Activated CD4-positive, alpha-beta T cell treated with anti-CD3 and anti-CD28 coated beads, Interleukin-2, Interleukin-4, amounts not matched to agents 100 ng/mL and 50 ng/mL, durations not matched to agents 16 hours and 8 hours (primary cell): ENCODE measurements around the gene XRCC1.
A peak's percentile ranks its signal among the peaks of the same experiment; 100 is the strongest.
"Not testable (repeated sequence)": the region's sequence is repeated elsewhere in the genome, so short reads cannot be mapped to it uniquely, and the experiment has no call there.

Experiments
- DNase-seq: peaks from one replicate; pipeline ENCODE4 v3.0.0-alpha.2; 2020; ENCODE audit warnings: low spot score

XRCC1 gene

DNA sequence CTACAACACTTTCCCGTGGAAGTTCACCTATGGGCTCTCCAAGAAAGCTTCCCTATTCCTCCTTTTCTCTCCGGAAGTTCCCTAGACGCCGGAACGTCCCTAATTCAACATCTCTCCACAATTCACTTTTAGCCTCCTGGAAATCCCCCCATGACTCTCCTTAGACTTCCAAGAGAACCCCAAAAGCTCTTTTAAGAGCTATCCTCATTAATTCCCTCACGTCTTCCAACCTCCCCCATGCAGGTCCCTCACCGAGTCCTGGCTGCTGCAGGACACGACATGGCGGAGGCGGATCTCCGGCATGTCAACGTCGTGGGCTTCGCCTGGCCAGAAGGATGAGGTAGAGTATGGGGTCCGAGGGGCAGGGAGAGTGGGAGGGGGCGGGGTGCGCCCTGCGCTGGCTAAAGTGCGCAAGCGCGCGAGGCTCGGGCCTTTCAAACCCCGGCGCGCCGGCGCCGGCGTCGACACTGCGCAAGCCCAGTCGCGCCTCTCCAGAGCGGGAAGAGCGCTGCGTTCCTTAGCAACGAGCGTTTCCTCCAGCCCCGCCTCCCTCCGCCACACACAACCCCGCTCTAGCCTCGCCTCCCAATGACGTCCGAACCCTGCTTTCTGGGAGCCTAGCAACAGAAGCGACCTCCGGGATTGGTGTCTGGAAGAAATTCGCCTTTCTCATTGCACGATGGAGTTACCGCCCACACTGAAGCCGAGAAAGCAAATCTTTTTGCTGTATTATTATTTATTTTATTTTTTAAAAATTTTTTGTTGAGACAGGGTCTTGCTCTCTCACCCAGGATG is at the start of gene XRCC1, which contains the start of gene PINLYP:
XRCC1 (minus strand) TSS at position 372 of the 795 bp plus-strand sequence; CDS start at position 303, 69 bp downstream.
PINLYP (plus strand) TSS at position 646 of the 795 bp plus-strand sequence. CDS start 1,391 bp downstream, outside the sequence.
- DNase-seq: peak; percentile 98

- DNase-seq: peak; percentile 89
These were observed 49.6 kb upstream of the XRCC1 start for GRCh38 chr19:43624933-43625332.

DNA sequence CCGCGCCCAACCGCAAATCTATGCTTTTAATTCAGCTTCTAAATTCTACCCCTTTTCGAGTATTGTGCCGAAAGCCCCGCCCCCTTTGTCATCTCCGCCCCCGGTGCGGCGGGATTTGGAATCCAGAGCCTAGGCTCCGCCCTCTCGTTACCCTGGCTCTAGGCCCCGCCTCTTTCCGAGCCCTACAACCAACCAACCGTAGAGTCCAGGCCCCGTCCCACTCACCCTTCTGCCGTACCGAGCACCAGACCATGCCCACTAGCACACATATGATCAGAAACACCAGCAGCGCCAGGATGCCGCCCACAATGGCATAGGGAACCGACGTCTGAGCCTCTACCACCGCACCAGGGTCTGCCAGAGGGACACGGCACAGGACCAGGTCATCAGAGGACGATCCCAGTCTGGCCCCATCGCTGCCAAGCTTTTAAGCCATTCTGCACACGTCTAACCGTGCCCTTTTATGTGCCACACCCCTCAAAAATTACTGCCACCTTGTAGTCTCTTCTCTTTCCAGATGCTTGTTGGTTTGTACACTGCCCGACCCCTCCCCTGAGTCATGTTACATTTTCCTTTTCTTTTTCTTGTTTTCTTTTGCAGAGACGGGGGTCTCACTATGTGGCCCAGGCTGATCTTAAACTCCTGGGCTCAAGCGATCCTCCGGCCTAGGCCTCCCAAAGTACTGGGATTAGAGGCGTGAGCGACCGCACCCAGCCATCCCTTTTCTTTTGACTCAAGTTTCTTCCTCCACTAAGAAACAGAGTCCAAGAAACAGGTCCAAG is 48.8 kb upstream of the XRCC1 start:
- DNase-seq: no peak

DNA sequence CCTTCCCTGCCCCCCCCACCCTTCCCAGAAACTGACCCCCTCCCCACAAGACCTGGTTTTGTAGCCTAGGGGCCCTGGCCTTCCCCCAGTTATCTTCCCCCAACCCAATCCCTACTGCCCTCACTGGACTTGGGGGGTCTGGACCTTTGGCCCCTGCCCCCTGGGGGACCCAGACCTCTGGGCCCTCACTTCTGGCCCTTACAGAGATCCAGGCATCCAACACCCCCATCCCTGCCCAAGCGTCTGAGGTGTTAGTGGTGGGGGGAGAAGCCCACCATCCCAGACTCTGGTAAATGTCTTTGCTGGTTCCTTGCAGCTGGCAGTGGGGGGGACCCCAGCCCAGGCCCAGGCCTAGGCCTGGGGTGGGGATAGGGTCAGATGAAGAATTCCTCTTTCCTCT is 47.6 kb upstream of the XRCC1 start:
- DNase-seq: no peak

DNA sequence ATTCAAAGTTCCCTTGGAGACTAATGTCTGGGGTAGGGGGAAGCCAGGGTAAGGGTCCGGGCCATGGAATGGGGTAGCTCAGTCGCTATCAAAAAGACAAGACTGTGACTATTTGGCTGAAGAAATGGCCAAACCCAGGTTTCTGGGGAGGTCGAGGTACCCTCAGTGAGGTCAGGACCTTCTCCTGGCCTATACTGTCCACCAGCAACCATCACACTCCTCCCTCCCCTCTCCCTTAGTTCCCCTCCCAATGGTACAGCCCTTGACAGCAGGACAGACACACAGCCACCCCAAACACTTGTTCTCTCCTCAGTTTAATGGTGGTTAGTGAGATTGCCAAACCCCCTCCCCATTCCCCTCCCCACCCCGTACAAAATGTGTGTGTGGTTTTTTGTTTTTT is 46.7 kb upstream of the XRCC1 start:
- no peak for DNase-seq

DNA sequence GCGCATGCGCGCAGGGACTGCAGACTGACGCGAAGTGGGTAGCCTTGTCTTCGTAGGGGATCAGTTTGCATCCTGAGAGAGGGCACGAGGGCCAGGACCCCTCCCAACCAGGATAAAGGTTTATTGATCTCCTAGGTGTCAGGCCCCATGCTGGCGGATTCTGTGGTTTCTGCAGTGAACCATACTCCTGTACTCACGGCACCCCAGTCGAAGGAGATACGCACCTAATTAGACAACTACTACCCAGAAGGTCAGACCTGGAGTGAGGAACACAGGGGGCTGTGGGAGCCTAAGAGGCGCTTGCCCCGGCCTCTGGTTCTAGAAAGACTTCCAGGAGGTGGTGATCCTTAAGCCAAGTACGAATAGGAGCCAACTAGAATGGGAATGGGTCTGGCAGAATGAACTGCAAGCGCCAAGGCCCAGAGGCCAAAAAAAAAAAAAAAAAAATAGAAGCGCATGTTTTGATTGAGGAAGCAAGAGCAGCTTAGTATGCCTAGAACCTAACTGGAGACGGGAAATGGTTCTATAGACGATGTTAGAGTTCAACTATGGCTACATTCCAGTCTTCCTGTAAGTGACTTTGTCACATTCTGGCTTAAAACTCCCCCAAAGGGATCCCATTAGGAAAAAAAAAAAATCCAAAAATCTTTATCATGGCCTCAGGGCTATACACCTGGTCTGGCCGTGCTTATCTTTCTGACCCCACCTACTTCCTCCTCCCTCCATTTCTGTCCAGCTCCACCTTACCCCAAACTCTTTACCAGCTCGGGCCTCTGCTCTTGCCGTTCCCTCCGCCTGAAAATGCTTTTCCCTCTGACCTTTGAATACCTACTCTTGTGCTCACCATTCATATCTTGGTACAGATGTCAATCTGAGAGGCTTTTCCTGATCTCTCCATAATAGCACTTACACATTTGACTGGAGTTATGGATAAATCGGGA is 45.0 kb upstream of the XRCC1 start:
- DNase-seq: no peak

DNA sequence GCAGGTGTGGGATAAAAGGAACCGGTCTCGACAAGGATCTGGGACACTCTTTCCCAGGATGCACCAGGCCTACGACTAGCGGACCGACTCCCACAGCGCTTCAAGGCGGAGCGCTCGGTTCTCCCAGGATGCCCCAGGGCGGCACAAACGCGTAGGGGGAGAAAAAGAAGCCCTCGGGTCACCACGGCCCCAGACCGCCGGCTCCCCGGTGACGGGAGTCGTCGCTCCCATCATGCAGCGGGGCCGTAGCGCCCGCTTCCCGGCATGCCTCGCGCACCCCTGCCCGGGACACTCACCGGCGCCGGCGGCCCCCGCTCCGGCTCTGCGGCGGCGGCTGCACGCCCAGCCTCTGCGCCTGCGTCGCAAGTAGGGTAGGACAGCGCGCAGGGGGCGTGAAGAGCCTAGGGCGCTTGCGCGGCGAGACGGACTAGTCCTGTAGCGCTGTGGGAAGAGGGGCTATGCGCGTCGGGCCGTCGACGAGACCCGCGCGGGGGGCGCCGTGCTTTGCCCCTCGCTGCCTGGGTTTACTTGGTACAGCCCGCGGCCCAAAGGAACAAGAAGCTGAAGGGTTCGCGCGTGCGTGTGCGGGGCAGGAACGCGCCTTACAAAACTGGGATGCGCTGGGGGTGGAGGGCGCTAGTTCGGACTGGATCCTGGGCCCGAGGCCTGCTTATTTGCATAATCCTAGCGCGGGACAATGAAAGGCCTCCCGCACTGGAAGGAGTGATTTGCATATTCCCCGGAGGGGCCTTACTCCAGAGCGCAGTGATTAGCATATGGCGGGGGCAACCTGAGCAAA is 44.1 kb upstream of the XRCC1 start, which contains the start of gene ZNF428:
ZNF428 (minus strand) TSS at position 368 of the 799 bp plus-strand sequence. CDS start 5,325 bp downstream, outside the sequence.
- peak; percentile 91 for DNase-seq

GRCh38 chr19:43618921-43619261 is 43.6 kb upstream of the XRCC1 start:
- peak; percentile 65 for DNase-seq

- DNase-seq: no peak
These were observed 41.6 kb upstream of the XRCC1 start for GRCh38 chr19:43616954-43617353.

DNA sequence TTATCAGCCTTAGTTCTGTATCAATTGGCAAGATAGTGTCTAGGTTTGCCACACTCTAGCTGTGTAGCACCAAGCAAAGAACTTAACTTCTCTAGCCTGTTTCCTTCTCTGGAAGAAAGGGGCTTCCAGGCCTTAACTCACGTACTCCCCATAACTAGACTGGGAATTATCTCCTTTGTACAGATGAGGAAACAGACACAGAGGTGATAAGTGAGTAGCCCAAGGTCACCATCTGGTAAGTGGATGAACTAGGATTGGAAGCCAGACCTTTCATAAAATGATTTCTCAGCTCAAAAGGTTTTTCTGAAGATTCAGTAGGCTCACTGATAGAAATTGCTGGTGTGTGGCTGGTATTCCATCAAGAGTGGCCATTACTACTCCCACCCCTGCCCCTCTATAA is 41.0 kb upstream of the XRCC1 start:
- no peak for DNase-seq

DNA sequence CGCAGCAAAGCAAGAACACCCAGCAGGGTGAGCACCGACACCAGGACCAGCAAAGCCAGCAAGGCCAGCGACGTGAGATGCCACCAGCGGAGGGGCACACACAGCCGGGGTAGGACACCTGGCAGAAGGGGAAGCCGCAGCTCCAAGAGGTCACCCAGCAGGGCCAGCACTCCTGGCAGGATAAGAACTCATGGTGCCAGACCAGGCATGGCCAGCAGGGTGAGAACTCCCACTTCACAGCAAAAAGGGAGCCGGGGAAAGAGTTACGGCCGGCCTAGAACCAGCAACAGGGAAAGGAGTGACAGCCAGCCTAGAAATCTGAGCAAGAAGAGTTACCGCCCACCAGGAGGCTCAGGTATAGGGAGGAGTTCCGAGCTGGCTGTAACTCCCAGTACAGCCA is 37.0 kb upstream of the XRCC1 start:
- DNase-seq: no peak

DNA sequence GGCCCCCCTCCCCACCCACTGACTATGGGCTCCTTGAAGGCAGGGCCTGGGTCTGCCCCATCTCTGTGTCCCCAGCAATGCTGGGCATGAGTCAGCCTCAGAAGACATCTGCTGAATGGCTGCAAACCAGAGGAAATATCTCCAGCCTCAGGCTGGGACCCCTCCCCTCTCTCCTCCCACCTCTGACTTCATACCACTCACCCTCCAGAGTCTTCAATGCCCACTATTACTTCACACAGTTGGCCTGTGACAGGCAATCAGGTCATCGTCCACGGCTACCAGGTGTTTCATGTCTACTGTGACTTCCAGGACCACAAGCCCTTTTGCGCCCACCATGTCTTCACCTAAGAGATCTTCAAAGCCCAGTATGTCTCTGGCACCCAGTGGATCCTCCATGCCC is 36.5 kb upstream of the XRCC1 start, which contains the start of gene SRRM5:
SRRM5 (plus strand) TSS at position 301 of the 400 bp plus-strand sequence; CDS start at position 335, 34 bp downstream.
- no peak for DNase-seq

DNA sequence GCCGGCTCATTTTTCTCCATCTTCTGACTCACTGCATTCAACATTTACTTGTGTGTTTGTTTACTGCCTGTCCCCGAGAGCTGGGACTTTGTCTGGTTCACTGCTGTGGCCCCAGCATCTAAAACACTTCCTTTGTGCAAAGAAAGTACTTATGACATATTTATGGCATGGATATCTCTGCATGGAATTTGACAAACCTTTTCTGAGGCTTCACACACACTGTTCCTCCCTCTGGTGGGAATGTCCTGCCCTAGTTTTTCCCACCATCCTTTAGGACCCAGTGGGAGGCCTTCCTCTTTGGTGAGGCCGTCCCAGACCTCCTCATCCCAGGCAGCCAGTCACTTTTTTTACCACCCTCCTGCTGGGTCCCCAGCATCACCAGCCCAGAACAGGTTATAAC is 35.2 kb upstream of the XRCC1 start:
- no peak for DNase-seq

GRCh38 chr19:43609872-43610271 is 34.5 kb upstream of the XRCC1 start:
- no peak for DNase-seq

DNA sequence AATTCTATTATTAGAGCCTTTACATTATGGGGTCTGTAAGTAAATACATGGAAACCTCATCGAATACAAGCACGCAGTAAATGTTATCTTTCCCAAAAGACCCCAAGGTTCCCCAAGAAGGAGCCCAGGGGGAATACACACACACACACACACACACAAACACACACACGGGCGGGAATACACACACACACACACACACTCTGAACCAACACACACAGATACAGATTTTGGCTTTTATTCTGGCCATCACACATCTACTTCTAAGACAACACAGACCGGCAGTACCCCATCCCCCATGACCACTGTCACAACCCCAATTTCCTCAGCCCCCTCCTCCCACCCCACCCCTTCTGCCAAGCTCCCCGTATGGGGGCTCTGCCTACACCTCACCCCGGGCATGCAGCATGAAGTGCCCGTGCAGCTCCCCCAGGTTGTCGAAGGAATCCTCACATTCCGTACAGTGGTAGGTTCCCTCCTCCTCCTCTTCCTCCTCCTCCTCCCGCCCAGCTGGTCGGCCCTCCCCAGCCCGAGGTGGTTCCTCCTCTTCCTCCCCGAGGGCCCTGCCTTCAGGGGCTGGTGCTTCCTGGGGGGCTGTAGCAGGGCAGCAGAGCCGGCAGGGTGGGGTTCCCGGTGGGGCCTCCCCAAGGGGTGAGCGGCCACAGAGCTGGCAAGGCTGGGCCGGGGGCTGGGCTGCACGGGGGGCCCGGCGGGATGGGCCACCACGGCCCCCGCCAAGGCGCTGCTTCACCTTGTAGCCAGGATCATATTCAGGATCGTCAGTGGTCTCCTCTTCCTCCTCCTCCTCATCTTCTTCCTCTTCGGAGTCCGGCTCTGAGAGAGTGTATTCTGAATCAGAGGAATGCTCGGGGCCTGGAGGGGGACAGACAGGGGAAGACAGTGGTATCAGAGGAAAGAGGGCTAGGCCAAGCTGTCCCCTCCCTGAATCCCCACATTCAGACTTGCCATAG is 32.2 kb upstream of the XRCC1 start:
- DNase-seq: no peak

DNA sequence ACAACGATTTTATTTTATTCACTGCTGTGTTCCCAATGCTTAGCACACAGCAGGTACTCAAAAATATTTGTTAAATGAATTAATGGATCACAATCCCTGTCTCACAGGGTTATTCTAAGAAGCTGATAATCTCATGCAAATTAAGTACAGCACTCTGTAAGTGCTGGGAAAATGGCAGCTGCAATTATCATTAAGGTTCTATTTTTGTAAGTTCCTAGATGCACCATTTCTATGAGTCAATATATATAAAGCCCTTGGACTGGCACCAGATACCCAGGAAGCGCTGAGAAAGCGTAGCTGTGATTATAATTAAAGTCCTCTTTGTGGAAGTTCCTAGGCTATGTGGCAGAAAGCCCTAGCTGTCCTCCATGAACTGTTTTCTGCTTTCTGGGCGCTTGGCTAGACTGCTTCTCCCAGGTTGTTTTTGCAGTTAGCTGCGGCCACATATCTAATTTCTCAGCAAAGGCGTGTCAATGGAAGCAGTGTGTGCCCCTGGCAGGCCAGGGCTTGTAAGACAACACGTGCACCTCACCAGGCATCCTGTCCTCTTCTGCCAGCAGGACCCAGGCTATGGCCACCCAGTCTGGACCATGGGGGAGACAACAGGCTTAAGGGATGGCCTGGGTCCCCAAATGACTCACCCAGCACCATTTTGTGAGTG is 31.4 kb upstream of the XRCC1 start:
- DNase-seq: no peak

- DNase-seq: no peak
These were observed 30.7 kb upstream of the XRCC1 start for GRCh38 chr19:43605875-43606568.

GRCh38 chr19:43600326-43600725 is 25.0 kb upstream of the XRCC1 start:
- DNase-seq: not testable (repeated sequence)
